GM18520 (cell line): ENCODE measurements around the gene EHMT1.
"Not testable (repeated sequence)": the region's sequence is repeated elsewhere in the genome, so short reads cannot be mapped to it uniquely, and the experiment has no call there.

Experiments used
- ATAC-seq: cut with Tn5 transposase; IDR thresholded peaks from one replicate; pipeline ENCODE4 v1.9.1; 2021; ENCODE audit not compliant: unreplicated experiment

Gene EHMT1

GRCh38 chr9:137880160-137880975, 261.6 kb downstream of the EHMT1 start:
- no peak for ATAC-seq

- ATAC-seq: no peak
These were observed 262.2 kb downstream of the EHMT1 start for GRCh38 chr9:137880976-137881530.

DNA sequence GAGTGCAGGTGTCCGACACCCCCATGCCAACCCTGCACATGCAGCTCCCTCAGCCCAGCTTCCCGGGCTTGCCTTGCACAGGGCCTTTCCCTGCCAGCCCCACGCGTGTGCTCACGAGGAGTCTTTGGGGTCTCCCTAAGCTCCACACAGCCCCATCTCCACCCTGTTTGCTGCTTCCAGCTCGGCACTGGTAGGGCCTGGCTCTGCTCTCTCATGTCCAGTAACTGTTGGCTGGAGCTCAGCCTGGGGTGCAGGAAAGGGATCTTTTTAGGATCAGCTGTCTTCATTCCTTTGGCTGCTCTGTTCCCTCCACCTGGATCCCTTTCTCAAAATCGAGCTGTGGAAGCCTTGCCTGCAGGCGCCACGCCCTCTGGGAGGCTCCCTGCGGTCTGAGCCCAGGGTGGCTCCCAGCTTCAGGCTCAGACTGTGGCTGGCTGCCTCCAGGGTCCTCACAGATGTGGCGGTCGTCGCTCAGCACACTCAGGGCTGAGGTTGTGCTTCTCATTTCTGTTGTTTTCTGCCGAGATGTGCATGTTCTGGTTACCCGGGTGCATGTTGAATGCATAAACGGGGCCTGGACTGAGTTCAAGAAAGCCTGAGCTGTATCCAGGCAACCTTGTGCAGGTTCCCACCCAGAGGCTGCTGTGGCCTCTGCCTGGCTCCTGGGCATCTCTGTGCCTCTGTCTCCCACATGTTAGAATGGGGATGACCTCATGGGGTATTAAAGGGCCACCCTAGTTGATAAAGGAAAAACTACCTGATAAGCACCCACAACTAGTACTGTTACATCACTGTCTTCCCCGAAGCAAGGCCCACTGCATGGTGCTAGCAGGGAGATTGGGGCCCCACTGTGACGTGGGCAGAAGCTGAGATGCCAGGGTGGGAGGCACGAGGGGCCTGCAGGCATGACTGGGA, 263.0 kb downstream of the EHMT1 start:
- no peak for ATAC-seq

DNA sequence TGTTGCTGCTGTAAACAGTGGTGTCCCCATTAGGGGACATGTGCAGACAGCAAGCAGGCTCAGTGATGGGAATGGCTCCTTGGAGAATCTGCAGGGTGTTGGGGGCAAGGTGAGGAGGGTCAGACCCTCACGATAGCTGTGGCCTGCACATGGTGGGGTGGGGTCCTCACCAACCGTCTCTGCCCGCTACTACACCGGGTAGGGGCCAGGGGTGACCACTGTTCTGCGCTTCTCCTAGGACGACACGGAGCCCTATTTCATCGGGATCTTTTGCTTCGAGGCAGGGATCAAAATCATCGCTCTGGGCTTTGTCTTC, 263.7 kb downstream of the EHMT1 start:
- no peak for ATAC-seq

GRCh38 chr9:137883977-137884376, 265.2 kb downstream of the EHMT1 start:
- ATAC-seq: not testable (repeated sequence)

GRCh38 chr9:137884547-137884946, 265.7 kb downstream of the EHMT1 start:
- not testable (repeated sequence) for ATAC-seq

GRCh38 chr9:137885121-137885520, 266.3 kb downstream of the EHMT1 start:
- not testable (repeated sequence) for ATAC-seq
